Ovary (tissue), 3 donors: ENCODE data around the gene SYNDIG1.

Source experiments
- CTCF ChIP-seq, 3 donors: fragments of 450-650 bp in 2 of 3; fragments of 200-600 bp in 1 of 3; IDR thresholded peaks; one replicate each; pipeline versions ENCODE4 v1.5.1 to v1.8.0; 2016 to 2022; ENCODE audit warnings: antibody characterized with exemption in 3 of 3, mild to moderate bottlenecking in 1 of 3
- EP300 ChIP-seq: sonication (generic); formaldehyde crosslinking; IDR thresholded peaks from one replicate; pipeline ENCODE4 v1.6.1; 2017; ENCODE audit warnings: antibody characterized with exemption
- POLR2A ChIP-seq: fragments of 450-650 bp; IDR thresholded peaks from one replicate; pipeline ENCODE4 v1.6.1; 2017; ENCODE audit warnings: antibody characterized with exemption, mild to moderate bottlenecking, moderate library complexity
- donor health status: DM: no; HTN: no; CAD: no.

- TF ChIP-seq CTCF (IDR thresholded peaks at IDR 0.05) (no peak), POLR2A (no peak), EP300 (no peak)
Observed at GRCh38 chr20:24612799-24613775, 143.7 kb downstream of the SYNDIG1 start.
